Stimulated activated CD4-positive, alpha-beta T cell treated with anti-CD3 and anti-CD28 coated beads, TNF-alpha, amount 100 ng/mL, for 48 hours (primary cell): ENCODE data around the gene CAPN5.
"Not testable (repeated sequence)": the region's sequence is repeated elsewhere in the genome, so short reads cannot be mapped to it uniquely, and the experiment has no call there.

Source experiments
- DNase-seq, 3 donors: peaks; one replicate each; pipeline ENCODE4 v3.0.0-alpha.2; 2020; ENCODE audit warnings: low read depth in 3 of 3

Gene CAPN5

DNA sequence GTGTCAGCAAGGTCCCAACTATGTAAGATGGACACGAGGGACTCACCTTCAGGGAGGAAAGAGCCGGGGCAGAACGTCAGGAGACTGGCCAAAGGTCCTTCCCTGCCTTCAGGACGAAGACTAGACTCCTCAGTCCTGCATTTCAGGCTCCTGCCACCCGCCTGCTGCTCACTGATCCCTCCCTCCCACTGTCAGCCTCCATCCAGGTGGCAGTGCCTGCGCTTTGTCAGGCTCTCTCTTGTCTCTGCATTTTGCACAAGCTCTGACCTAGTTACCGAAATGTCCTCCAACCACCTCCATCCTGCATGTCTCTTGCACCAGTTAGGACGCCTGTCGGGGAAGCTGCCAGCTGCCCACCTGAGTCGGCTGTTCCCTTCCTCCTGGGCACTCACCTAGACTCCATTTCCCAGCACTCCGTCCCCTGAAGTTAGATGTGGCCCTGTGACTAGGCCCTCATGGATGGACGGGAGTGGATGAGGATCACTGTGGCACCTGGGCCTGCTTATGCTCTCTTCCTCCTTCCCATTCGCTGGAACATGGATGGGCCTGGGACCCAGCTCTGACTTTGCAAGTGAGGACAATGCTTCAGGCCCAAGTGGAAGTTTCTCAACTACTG, 24.6 kb upstream of the CAPN5 start:
- DNase-seq, result no peak

DNA sequence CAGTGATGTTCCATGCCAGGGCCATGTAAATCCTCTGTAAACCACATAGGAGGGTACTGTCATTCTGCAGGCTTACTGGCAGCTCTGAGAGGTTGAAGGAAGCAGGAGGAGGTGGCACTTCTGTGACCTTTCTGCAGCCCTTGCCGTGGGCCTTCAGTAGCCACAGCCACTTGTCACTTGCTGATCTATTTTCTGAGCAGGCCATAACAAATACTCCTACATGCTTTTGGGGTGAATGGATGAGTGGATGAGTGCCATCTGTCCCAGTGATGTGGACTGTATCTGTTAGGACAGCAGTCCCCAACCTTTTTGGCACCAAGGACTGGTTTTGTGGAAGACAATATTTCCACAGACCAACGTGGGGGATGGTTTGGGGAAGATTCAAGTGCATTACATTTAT, 22.4 kb upstream of the CAPN5 start:
- no peak for DNase-seq

DNA sequence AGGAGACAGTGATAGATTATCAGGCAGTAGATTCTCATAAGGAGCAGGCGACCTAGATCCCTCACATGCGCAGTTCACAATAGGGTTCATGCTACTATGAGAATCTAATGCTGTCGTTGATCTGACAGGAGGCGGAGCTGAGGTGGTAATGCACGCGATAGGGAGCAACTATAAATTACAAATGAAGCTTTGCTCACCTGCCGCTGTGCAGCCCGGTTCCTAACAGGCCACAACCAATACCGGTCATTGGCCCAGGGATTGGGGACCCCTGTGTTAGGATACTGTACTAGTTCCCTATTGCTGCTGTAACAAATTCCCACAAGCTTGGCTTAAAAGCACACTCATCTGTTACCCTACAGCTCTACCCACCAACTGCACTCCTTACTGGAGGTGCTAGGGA, 21.9 kb upstream of the CAPN5 start:
- DNase-seq, result no peak

GRCh38 chr11:77046060-77046501, 20.7 kb upstream of the CAPN5 start:
- DNase-seq, result peak in 2 of 3 donors; percentile 32 to 58

DNA sequence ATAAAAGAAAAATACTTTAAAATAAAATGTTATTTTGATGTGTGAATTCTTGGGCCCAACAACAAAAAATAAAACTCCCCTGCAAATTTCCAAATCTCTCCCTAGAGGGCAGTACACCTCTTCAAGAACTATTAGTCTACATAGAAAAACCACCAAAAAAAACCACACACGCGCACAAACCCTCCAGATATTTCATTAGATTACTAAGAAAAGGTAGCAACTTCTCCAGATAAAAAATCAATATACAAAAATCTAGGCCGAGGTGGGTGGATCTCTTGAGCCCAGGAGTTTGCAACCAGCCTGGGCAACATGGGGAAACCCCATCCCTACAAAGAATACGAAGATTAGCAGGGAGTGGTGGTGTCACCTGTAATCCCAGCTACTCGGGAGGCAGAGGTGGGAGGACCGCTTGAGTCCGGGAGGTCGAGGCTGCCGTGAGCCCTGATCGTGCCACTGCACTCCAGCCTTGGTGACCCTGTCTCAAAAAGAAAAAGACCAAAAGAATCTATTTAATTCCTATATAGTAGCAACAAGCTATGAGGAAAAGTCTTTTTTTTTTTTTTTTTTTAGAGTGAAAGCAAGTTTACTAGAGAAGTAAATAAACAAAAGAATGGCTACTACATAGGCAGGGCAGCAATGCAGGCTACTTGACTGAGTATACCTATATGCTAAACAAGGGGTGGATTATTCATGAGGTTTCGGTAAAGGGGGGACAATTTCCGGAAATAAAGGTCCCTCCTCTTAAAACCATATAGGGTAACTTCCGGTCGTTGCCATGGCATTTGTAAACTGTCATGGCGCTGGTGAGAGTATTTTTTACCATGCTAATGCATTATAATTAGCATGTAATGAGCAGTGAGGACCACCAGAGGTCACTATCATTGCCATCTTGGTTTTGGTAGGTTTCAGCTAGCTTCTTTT, 19.5 kb upstream of the CAPN5 start:
- peak; percentile 42 to 61 (median 46) for DNase-seq

DNA sequence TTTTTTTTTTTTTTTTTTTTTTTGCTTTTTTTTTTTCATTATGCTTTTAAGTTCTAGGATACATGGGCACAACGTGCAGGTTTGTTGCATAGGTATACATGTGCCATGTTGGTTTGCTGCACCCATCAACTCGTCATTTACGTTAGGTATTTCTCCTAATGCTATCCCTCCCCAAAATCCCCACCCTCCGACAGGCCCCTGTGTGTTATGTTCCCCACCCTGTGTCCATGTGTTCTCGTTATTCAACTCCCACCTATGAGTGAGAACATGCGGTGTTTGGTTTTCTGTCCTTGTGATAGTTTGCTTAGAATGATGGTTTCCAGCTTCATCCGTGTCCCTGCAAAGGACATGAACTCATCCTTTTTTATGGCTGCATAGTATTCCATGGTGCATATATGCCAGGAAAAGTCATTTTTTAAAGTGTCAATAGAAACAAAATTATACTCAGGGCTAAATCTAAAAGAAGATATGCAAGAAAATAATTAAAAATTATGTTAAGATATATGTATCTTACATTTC, 18.8 kb upstream of the CAPN5 start:
- not testable (repeated sequence) for DNase-seq

DNA sequence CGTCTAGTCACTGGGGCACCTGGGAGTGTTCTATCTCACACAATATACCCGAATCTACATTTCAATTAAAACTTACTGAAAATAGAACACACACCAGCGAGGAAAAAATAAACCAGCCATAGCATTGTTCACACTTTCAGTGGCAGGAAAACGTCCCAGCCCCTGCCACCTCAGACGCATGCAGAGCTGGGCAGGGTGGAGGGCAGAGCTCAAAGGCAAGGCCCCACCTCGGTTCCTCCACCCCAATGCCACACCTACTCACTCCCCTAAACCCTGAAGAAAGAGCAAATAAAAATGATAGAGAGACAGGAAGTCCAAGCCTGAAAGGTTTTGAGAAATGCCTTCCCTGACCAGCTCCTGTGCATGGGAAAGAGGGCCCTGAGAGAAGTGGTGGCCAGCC, 17.7 kb upstream of the CAPN5 start:
- no peak for DNase-seq

DNA sequence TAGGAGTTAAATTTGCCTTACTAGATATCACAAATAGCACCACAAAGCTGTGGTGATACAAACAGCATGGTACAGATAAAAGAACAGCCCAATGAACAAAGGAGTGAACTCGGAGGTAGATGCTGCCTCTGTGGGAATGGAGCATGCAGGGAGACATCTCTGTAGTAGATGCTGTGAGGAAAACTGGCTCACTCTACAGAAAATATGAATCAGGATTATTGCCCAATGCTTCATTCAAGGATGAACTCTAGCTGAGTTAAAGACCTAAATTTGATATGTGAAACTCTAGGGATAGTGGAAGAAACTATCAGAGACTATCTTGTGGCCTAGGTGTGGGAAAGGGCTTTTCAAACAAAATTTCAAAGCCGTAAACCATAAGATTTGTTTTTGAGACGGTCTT, 15.3 kb upstream of the CAPN5 start:
- DNase-seq, result no peak

- DNase-seq, result no peak
Observed at GRCh38 chr11:77052518-77052917, 14.3 kb upstream of the CAPN5 start.

DNA sequence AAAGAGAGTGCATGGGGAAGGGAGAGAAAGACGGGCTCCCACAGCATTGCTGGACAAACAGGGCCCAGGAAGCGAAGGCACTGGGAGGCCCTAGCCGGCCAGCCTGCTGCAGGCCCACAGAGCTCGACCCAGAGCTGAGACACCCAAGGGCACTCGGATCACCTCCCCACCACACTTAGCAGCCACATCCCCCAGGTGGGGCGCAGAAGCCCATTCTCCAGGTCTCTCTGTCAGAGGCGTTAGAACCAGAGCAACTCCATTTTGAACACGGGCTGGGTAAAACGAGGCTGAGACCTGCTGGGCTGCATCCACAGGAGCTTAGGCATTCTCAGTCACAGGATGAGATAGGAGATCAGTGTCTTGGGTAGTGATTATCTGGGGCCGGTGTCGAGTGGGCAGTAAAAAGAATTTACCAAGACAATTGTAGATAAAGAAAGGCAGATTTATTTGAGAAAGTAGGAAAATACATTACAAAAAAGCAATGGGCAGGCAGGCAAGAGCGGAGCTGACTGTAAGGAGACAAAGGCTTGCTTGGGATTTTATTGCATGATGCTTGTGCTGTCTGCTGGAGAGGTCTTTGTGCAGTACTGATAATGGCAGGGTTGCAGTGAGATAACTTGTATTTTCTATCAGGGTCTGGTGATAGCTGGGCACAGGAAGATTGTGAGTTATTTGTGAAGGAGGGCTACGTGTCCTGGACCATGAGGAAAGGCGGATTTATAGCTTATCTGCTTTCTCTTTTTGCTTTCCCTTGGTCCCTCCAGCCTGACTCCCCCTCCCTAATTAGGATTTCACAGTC, 13.4 kb upstream of the CAPN5 start:
- DNase-seq, result no peak

DNA sequence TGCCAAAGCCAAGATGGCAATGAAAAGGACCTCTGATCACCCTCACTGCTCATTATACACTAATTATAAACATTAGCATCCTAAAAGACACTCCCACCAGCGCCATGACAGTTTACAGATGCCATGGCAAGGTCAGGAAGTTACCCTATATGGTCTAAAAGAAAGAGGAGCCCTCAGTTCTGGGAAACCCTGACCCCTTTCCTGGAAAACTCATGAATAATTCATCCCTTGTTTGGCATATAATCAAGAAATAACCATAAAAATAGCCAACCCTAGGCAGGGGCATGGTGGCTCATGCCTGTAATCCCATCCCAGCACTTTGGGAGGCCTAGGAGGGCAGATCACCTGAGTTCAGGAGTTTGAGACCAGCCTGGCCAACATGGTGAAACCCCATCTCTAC, 12.7 kb upstream of the CAPN5 start:
- no peak for DNase-seq

GRCh38 chr11:77055101-77055561, 11.6 kb upstream of the CAPN5 start:
- DNase-seq, result no peak

- no peak for DNase-seq
Observed at GRCh38 chr11:77055913-77056312, 10.9 kb upstream of the CAPN5 start.

DNA sequence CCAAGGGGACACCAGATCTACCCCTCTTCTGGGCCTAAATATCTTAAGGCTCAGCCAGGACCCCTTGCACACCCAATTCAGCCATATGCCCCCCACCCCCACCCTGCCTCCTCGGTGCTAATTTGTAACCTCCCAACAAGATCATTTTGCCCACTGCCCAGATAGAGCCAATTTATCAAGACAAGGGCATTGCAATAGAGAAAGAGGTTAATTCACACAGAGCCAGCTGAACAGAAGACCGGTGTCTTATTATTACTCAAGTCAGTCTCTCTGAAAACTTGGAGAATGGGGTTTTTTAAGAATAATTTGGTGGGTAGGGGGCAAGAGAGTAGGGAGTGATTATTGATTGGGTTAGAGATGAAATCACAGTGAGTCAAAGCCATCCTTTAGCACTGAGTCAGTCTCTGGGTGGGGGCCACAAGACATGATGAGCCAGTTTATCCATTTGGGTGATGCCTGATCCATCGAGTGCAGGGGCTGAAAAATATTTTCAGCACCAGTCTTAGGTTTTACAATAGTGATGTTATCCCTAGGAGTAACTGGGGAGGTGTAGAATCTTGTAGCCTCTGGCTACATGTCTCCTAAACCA, 9.9 kb upstream of the CAPN5 start:
- DNase-seq, result no peak

DNA sequence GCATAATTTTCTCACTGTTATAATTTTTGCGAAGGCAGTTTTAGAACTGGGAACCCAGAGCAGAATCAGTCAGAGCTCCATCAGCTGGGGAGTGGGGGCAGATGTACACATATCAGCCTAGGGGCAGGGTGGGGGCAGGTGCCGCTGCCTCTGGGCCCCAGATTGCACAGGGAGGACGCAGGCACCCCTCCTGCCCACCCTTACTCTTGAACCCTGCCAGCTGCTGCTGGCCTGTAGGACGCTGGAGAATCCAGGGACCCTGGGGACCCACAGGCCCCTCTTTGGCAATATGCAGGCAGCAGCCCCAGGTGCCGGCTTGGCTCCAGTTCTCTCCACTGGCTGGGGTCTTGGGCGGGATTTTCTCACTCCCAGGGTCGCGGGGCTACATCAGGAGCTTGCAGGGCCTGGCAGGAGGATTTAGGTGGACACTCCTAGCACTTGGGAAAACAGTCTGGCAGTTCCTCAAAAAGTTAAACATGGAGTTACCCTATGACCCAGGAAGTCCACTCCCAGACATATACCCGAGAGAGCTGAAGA, 8.8 kb upstream of the CAPN5 start:
- no peak for DNase-seq

DNA sequence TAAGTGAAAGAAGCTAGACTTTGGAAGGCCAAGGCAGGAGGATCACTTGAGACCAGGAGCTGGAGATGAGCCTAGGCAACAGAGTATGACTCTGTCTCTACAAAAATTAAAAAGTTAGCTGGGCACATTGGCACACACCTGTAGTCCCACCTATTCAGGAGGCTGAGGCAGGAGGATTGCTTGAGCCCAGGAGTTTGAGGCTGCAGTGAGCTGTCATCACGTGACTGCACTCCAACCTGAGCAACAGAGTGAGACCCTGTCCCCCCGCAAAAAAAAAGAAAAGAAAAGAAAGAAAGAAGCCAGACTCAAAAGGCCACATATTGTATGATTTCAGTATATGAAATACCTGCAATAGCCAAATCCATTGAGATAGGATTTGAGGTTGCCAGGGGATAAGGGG, 7.9 kb upstream of the CAPN5 start:
- DNase-seq, result no peak

DNA sequence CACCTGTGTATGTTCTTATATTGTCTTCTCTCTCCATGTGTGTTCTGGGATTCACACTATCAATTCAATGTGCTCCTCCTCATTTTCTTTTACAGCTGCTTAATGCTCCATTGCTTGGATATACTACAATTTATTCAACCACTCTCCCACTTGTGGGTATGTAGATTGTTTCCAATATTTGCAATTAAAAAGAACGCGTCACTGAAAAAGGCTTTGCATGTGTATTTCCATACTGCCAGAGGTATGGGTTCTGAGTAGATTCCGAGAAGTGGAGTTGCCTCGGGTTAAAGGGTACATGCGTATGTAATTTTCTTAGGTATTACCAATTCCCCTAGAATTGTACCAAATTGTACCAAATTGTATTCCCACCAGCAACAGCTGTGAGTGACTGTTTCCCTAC, 7.0 kb upstream of the CAPN5 start:
- DNase-seq, result no peak

DNA sequence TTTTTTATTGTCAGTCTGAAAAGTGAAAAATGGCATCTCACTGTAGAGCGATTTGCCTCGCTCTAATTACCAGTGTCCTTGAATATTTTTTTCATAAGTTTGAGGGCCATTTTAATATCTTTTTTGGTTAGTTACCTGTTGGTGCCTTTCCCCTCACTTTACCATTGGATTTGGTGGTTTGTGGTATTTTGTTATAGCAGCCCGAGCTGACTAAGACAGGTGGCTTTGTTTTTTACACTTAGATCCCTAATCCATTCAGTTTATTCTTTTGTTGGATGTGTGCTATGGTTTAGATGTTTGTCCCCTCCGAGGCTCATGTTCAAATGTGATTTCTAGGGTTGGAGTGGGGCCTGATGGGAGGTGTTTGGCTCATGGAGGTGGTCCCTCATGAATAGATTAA, 6.5 kb upstream of the CAPN5 start:
- DNase-seq, result no peak

DNA sequence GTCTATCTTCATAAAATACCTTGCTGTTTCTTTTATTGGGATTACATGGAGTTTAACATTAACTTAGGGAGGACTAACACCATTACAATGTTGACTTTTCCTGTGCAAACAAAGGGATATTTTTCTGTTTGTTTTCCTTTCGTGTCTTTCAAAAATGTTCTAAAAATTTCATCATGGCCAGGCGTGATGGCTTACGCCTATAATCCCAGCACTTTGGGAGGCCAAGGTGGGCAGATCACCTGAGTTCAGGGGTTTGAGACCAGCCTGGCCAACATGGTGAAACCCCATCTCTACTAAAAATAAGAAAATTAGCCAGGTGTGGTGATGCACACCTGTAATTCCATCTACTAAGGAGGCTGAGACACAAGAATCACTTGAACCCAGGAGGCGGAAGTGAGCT, 5.5 kb upstream of the CAPN5 start:
- DNase-seq, result not testable (repeated sequence)

DNA sequence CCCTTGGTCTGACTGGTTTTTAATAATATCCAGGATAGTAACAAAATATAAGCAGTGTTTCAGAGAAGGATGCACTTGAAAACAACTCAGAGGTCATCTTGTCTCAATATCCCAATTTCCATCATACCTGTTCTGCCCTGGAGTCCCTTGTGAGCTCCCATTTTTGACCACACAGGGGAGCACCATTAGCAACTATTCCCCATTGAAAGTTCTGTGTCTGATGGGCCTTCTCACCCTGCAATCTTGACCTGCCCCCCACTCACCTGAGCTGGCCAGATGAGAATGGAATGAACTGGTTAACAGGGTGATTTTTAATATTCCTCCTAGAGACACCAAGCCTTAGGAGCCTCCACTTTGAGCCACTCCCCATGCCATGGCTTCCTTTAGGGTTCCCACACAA, 3.8 kb upstream of the CAPN5 start:
- DNase-seq, result no peak

- no peak for DNase-seq
Observed at GRCh38 chr11:77063407-77063806, 3.4 kb upstream of the CAPN5 start.
